Dermis blood vessel endothelial cell (primary cell): ENCODE measurements around the gene TRRAP. TPM values are rescaled to one million over a fixed set of nuclear protein-coding genes. Genes with fewer than 3 reads are reported as not detected.
"Not testable (repeated sequence)": the region's sequence is repeated elsewhere in the genome, so short reads cannot be mapped to it uniquely, and the experiment has no call there.

Source experiments
- DNase-seq: peaks from one replicate; pipeline ENCODE4 v3.0.0; 2010
- total RNA-seq: library from RNA; depleted of rRNA; stranded (reverse); fragments of >200 nt; gene quantifications from 2 replicates; pipeline ENCODE4 v1.2.3, GENCODE V29; 2014

Gene TRRAP
- total RNA-seq, 1 donor from 2014 or later = 24.2 TPM

DNA sequence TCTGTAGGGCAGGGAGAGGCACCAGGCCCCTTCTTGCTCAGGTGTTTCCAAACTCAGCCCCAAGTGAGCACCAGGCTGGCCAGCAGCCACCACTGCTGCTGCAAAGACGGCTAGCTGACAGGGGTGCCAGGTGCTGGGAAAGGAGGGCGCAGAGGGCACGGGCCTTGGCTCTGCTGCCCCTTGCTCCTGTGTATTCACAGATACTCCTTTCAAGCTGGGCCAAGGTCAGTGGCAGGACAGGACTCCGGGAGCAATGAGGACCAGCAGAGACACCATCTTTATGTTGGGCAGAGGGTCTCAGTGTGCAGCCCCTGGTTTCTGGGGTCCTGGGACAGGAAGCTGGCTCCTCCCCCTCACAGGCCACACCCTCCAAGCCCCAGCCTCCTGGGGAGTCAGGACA, 155.4 kb downstream of the TRRAP start:
- DNase-seq = no peak

DNA sequence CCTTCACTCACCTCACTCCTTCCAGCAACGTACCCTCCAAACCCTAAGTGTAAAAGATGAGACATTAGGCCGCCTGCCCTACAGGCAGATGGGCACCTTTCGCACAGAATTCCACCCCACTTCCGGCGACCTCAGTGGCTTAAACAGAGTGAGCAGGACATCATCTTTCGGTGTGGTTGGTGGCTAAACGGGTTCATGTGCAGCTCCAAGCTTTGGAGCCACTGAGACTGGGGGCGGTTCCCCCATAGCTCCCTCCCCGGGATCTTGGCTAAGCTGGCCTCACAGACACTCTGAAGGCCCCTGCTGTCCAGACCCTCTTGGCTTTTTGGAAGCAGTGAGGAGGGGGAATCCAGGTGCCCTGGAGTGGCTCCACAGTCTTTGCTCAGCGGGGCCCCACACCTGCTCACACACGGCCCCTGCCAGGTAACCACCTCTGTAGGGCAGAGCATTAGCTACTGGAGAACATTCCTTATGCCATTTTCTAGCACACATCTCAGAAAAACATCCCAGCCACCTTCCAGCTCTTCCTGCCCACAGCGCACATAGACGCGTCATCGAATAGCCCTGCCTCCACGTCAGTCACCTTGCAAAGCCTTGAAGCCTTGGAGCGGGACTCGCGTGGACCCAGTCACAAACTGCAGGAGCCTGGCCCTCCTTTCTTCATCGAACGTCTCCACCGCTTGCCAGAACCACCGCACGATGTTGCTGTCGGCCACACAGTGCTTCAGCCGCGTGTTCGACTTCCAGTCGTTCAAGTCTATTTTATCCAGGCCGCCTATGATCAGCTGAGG, 156.8 kb downstream of the TRRAP start:
- no peak for DNase-seq

DNA sequence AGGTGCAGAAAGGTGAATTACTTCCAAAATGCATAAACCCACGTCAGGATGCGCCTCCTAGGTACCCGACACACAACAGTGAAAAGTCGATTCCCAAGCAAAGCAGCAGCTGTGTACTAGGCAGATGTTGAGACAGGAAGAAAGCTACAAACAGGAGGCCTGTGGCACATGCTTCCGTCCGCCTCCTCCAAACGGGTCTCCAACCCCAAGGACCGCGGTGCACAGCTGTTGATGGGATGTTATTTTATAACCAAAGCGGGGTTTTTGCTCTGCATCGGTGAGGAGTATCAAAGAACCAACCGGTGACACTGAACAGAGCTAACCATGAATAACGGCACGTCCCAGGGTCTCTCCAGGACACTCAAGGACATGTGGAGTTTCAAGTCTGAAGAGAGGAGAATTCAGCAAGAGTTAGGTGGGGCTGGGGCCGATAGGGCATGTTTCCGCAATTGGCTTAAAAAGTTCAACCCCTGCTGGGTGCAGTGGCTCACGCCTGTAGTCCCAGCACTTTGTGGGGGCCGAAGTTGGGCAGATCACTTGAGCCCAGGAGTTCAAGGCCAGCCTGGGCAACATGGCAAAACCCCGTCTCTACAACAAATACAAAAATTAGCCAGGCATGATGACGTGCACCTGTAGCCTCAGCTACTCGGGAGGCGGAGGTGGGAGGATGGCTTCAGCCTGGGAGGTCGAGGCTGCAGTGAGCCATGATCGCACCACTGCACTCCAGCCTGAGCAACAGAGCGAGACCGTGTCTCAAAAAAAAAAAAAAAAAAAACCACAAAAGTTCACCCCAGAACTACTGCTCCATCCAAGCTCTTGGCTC, 157.6 kb downstream of the TRRAP start:
- no peak for DNase-seq

DNA sequence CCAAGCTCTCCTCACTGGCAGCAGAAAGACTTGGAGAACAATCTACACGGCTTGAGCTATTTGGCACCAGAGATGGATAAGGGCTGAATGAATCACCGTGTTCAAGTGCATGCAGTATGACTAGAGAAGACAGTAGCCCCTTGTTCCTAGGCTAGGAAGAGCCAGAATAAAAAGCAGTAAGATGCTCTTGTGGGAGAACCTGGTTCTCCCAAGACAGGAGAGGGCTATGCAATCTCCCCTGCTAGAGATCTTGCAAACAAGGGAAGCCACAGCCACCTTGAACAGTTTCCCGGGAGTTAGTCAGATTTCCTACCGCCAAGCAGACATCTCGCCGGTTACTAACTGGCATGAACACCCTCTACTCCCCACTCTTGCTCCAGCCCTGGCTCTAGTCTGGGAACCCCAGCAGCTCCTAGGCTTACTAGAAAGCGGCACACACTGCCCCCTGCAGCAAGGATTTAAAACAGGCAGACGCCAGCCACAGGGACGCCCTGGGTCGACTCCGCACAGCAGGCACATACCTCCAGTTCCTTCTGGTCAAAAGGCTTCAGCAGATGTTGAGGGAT, 158.3 kb downstream of the TRRAP start:
- DNase-seq = peak; percentile 56

DNA sequence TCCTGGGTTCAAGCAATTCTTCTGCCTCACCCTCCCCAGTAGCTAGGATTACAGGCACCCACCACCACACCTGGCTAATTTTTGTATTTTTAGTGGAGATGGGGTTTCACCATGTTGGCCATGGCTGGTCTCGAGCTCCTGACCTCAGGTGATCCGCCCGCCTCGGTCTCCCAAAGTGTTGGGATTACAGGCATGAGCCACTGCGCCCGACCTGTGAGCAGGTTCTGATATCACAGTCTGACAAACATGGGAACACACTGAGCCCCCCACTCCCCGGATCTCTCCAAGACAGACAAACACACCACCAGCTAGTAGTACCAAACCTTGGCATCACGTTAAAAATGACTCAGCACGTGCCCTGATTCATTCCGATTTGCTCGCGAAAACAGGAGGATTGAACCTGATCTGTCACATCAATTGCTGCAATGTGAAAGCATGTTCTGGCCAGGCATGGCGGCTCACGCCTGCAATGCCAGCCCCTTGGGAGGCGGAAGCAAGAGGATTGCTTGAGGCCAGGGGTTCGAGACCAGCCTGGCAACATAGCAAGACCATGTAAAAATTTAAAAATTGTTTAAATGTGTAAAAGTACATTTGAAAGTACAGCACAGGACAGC, 159.1 kb downstream of the TRRAP start:
- DNase-seq = no peak

DNA sequence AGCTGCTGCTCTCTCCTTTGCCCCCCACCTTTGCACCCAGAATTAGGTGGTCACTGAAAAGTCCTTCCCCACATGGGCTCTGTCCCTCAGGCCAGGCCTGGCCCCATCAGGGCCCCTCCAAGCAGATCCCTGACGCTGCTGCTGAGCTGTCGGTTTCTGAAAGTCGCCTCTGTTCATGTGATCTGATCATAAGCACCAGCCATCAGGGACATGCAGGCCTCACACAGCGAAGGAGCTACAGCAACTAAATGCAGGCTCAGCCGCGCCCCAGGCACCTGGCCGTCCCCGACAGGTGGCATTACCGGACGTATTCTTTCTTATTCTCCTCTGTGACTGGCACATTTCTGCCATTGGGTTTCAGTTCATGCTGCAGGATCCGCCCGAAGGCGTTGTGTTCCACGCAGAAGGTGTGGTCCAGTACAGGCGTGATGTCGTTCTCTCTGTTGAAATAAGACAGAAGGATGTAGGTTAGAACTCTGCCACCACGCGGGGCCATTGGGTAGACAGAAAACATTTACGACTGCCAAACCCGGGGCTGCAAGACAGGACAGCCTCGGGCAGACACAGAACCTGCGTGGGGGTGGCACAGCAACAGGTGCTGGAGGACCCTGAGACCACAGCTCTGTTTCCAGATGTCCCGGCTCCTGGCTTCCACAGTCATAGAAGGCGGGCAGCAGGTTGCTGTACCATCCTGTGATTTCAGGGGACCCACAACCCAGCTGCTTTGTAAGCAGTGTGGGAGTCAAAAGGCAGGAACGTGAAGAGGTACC, 159.9 kb downstream of the TRRAP start:
- no peak for DNase-seq

DNA sequence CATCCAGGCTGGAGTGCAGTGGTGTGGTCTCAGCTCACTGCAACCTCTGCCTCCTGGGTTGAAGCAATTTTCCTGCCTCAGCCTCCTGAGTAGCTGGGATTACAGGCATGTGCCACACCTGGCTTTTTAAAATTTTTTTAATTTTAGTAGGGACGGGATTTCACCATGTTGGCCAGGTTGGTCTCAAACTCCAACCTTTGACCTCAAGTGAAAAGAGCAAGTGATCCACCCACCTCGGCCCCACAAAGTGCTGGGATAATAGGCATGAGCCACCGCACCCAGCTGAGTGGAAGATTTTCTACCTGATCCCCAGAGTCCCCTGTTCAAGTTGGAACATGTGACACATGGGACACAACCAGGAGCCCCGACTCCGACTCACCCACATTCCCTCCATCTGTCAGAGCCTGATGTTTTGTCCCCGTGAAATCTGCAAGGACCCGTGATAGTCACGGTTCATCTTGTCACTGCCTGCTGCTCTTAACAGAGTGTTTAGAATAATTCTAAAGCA, 161.1 kb downstream of the TRRAP start:
- no peak for DNase-seq

DNA sequence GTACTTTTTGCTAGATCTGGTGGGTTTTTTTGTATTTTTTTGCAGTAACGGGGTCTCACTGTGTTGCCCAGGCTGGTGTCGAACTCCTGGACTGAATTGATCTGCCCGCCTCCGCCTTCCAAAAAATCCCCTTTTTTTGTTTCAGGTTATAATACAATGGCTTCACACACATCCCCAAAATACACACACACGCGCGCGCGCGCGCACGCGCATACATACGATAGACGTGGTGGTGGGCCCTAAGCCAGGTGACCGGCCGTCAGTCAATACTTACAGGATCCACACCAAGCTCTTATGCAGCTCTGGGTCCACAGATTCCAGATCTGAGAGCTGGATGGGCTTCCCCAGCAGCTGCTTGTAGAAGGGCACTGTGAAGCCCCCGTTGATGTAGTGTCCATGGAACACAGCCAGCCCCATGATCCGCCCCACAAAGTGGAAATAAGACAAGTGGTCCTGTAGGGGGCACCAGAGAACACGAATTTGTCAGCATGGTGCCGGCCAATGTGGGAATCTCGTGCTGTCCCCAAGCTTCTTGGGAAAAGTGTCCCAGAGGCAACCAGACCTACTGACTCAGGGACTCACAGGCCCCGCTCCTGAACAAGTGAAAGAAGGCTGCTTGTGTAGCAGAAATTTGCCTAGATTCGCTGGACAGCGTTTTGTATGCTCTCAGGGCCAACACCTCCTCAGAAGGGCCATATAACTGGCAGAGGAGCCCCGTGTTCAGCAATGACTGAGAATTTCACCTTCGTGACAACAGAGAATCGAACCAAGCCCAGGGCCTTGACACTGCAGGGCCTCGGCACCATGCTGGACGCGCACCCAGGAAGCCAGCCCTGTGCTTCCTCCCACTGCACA, 162.0 kb downstream of the TRRAP start:
- peak; percentile 93 for DNase-seq

DNA sequence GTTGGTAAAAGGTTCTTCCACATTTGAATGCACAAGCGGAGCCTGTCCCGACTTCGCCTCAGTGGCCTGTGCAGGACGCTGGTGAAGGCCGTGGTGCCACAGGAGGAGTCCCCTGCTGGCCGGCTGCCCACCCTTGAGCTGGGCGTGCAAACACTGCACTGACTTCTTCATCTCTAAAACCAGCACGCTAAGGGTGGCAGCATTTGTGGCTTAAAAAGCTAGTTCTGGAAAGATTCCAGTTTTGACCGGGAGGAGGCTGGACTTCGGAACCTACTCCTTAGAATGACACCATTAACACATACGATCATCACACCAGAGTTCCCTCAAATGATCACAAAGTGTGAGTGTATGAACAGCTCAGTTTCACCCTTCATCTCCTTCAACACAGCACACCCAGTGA, 163.2 kb downstream of the TRRAP start:
- DNase-seq = no peak

DNA sequence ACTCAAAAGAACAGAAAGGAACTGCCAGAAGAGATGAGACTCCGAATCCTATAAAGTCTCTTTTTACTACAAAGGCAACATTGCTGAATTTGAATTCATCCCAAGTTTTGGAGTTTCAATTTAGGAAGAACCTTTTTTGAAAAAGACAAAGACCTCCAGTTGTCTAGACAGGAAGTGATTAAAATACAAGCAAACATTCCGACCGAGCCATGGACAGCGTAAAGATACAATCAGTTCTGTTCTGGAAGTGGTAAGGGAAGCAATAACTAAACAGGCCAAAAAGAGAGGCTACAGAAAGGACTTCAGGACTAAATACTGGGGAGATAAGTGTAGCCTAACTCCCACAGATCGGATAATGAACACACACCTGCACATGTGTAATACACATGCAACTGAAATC, 164.6 kb downstream of the TRRAP start:
- DNase-seq = peak; percentile 74

DNA sequence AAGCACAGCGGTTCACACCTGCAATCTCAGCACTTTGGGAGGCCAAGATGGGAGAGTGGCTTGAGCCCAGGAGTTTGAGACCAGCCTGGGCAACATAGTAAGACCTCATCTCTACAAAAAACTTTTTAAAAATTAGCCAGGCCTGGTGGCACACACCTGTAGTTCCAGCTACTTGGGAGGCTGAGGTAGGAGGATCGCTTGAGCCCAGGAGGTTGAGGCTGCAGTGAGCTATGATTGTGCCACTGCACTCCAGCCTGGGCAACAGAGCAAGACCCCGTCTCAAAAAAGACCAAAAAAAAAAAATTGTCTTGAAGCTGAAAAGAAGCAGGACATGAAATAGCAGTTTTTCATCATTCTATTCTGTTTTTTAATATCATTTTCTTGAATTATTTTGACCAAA, 166.5 kb downstream of the TRRAP start:
- not testable (repeated sequence) for DNase-seq

DNA sequence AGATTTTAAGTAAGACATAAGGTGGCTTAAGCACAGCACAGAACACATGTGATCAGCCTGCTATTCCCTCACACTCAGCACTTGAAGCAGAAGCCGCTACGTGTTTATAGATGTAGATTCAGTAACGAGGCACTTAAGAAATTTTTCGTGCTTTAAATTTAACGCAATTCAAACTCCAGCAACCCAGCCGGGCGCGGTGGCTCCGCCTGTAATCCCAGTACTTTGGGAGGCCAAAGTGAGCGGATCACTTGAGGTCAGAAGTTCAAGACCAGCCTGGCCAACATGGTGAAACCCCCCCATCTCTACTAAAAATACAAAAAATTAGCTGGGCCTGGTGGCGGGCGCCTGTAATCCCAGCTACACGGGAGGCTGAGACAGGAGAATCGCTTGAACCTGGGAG, 167.9 kb downstream of the TRRAP start:
- not testable (repeated sequence) for DNase-seq

DNA sequence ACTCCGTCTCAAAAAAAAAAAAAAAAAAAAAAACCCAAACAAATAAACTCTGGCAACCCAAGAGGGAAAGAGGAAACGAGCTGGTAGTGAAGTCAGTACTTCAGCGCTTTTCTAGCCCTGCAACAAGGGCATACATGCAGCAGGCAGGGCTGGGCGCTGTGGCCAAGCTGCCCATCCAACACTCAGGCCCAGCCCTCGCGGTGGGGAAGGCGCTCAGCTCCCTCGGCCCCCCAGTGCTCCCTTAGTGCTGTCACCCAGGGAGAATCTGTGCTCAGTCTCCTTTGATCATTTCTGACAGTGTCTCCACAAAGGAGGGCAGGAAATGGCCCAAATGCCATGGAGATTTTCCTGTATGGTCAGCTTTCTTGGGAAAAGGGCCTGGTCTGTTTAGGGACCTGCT, 168.4 kb downstream of the TRRAP start:
- no peak for DNase-seq

DNA sequence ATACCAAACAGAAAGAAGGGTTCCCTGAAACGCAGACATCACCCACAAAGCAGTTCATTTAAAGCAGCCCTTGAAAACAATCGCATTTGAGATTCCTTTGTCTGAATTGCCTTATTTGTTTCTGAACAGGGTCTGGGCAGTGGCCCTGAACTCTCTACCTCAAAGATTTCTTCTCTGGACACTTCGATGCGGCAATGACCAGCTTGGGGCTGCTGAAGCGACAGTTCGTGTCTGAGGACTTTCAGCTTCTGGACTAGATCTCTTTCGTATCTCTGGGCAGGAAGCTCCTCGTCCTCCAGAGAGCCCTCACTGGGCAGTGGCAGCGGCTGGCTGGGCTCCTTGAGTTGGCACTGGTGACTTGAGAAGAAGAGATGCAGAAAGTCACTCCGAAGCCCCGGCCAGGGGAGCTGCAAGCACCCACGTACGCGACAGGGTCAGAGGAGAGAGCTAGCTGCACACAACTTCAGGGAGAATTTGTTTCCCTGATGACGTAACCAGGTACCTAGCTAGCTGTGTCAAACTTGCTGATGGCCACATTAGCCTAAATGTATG, 169.3 kb downstream of the TRRAP start:
- DNase-seq = no peak

DNA sequence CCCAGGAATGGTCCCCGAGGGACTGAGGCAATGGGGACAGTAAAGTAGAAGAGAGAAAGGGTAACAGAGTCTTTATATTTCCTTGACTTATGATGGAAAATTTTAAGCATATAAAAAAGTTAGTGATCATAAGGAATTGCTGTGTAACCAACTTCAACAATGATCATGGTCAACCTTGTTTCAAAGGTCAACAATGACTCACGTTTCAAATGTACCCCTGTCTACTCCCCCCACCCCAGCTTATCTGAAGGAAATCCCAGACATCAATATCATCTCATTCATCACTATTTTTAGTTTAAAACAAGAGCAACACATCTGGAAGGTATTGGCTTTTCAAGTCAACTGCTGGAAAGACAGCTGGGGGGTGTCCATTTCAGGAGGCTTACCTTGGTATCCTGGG, 172.6 kb downstream of the TRRAP start:
- DNase-seq = peak; percentile 25

DNA sequence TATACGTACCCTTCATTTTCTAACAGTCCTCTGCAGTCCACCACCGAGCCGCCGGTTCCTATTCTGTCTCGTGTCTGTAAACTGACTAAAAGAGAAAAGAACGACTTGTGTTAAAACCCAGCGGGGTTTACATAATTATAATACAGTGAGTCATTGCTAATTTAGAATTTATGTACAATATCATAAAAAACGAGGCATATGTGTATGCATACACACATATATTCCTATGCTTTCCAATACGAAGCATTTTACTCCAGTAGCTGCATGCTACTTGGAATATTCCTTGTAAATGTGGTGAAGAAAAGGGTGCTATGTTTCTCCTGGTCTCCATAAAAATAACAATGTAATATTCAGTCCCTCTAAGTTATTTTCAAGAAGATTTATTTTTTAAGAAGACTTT, 176.4 kb downstream of the TRRAP start:
- no peak for DNase-seq

DNA sequence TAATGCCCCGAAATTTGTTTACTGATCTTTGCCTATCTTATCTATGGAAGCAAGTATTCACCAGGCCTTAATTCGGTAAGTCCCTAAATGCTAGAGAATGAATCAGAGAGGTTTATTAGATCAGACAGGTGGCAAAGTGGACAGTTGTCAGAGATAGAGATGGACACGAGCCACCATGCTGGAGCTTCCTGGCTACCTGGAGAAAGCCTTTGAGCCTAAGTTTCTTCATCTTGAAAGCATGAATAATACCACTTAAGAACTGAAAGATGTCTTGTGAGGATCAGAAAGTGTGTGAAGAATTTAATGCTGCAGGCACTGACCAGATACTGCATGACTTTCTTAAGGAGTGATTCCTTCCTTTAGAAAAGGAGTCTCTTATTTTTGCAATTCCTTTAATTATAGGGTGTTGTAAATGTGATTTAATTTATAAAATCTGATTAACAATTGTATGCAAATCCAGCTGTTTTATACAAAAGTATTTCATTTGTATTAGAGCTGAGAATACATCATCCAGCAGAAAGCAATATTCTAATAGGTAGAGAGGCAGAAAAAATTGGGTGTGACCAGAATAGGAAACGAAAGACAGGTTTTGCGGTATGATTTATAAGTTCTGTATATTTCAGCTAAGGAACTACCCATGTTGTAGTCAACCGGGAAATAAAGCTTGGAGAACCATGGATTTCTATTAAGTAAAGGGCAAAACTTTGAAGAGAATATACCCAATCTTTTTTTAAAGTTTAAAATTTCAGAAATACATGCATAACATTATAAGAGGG, 182.9 kb downstream of the TRRAP start:
- DNase-seq = no peak
